Mucosa of descending colon (tissue), 3 donors: ENCODE results near the gene UBXN7. TPM values are rescaled to one million over a fixed set of nuclear protein-coding genes. Genes with fewer than 3 reads are reported as not detected.
"Not testable (repeated sequence)": the region's sequence is repeated elsewhere in the genome, so short reads cannot be mapped to it uniquely, and the experiment has no call there.

Source experiments
- ATAC-seq: fragments of 200-7000 bp; cut with Tn5 transposase; one replicate; pipeline ENCODE4 v1.9.1; 2020; ENCODE audit warnings: mild to moderate bottlenecking, moderate library complexity
- DNase-seq, 3 donors: peaks; one replicate each; pipeline ENCODE4 v3.0.0-alpha.2; 2020
- H3K36me3 ChIP-seq: fragments of 200-600 bp; one replicate; pipeline ENCODE4 v1.8.0; 2021; ENCODE audit warnings: low read depth, mild to moderate bottlenecking
- H3K4me1 ChIP-seq: fragments of 200-600 bp; one replicate; pipeline ENCODE4 v1.8.0; 2021; ENCODE audit warnings: low read depth, mild to moderate bottlenecking
- H3K4me3 ChIP-seq: fragments of 200-600 bp; one replicate; pipeline ENCODE4 v1.8.0; 2021; ENCODE audit warnings: mild to moderate bottlenecking
- H3K9me3 ChIP-seq: fragments of 200-600 bp; one replicate; pipeline ENCODE4 v1.8.0; 2021; ENCODE audit warnings: mild to moderate bottlenecking
- intact Hi-C, 2 donors: fragments of 100-400 bp; cut with DNase I in 1 of 2; cut with micrococcal nuclease in 1 of 2; formaldehyde crosslinking; loops; one replicate each; pipeline versions ENCODE4 v1.11.0 to v1.11.1; 2022; cut with DNase I, micrococcal nuclease
- total RNA-seq, 3 donors: library from RNA; stranded (reverse); fragmentation: NEBNext Ultra II Directional in 2 of 3; extraction: Animal tissue kit (Norgen Biotek cat#: 25700) in 2 of 3; gene quantifications; one replicate each; pipeline versions ENCODE4 v1.2.1 to v1.2.4, GENCODE V29; 2021 to 2023
- TF ChIP-seq, protein P1 (sequence below): fragments of 200-600 bp; IDR thresholded peaks from one replicate; pipeline ENCODE4 v1.8.0; 2022; ENCODE audit warnings: antibody characterized with exemption, mild to moderate bottlenecking
- donor health status: DM: no; HTN: no; CAD: no; lungs with moderate emphysema.
- donor health status: DM: no; HTN: no; CAD: no.
- donor health status: DM: no; HTN: yes; CAD: no.

Gene UBXN7
- total RNA-seq, 3 donors from 2014 or later: 23.1 to 74.8 (median 43.9) TPM

DNA sequence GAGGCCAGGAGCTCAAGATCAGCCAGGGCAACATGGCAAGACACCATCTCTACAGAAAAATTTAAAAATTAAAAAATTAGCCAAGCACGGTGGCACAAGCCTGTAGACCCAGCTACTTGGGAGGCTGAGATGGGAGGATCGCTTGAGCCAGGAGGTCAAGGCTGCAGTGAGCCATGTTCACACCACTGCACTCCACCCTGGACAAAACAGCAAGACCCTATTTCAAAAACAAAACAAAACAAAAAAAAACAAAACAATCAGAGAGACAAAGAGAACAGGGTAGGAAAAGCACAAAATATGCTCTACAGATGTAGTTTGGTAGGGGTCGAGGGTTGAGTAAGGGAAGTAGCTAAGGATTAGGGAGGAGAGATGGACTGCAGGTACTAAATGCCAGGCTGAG lies 117.6 kb downstream of the UBXN7 start:
- intact Hi-C loops: no loop called here
- no peaks in the 10 kb centered on the region for H3K9me3 ChIP-seq
- ATAC-seq (no peak), DNase-seq (no peak)
- H3K4me1 ChIP-seq: peaks cover 3% of the 10 kb centered on the region
- H3K4me3 ChIP-seq: no peak overlapping the region
- TF ChIP-seq, protein P1, sequence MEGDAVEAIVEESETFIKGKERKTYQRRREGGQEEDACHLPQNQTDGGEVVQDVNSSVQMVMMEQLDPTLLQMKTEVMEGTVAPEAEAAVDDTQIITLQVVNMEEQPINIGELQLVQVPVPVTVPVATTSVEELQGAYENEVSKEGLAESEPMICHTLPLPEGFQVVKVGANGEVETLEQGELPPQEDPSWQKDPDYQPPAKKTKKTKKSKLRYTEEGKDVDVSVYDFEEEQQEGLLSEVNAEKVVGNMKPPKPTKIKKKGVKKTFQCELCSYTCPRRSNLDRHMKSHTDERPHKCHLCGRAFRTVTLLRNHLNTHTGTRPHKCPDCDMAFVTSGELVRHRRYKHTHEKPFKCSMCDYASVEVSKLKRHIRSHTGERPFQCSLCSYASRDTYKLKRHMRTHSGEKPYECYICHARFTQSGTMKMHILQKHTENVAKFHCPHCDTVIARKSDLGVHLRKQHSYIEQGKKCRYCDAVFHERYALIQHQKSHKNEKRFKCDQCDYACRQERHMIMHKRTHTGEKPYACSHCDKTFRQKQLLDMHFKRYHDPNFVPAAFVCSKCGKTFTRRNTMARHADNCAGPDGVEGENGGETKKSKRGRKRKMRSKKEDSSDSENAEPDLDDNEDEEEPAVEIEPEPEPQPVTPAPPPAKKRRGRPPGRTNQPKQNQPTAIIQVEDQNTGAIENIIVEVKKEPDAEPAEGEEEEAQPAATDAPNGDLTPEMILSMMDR: no peak
- H3K36me3 ChIP-seq: no peaks in the 10 kb centered on the region

DNA sequence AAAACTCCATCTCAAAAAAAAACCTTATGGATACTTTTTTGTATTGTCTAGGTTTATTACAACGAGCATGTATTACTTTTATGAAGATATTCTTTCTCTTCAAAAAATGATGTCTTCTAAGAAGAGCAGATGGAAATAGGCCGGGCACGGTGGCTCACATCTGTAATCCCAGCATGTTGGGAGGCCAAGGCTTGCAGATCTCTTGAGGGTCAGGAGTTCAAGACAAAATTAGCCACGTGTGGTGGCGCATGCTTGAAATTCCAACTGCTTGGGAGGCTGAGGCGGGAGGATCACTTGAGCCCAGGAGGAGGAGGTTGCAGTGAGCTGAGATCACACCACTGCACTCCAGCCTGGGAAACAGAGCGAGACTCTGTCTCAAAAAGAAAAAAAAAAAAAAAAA lies 118.1 kb downstream of the UBXN7 start:
- ATAC-seq, DNase-seq, H3K4me1 ChIP-seq, H3K36me3 ChIP-seq, intact Hi-C loops, H3K4me3 ChIP-seq, H3K9me3 ChIP-seq: not testable (repeated sequence)

DNA sequence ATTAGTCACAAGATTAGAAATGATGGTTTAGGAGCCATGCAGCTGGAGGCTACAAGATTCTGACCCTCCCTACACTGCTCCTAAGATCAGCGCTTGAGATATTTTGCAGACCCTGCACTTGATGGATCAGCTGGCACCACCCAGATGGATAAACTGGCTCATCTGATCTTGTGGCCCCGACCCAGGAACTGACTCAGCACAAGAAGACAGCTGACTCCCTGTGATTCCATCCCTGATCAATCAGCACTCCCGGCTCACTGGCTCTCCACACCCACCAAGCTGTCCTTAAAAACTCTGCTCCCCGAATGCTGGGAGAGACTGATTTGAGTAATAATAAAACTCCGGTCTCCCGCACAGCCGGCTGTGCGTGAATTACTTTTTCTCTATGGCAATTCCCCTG lies 129.3 kb downstream of the UBXN7 start:
- intact Hi-C loops, H3K36me3 ChIP-seq, H3K9me3 ChIP-seq, ATAC-seq, H3K4me1 ChIP-seq, DNase-seq, H3K4me3 ChIP-seq: not testable (repeated sequence)

DNA sequence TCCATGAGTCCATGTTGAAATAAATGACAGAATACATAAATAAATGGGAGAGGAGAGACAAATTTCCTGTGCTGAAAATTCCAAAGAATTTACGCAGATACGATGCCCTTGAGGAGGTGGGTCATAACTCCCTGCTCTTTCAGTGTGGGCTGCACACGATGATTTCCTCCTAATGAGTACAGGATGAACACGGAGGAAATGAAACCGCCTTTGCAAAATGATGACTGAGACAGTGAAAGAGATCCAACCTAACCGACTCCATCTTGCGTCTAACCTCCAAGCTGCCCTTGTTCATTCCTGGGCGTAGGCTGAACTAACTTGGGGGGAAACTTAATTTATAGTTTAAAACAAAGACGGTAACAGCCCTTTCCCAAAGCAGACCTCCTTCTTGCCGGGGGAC lies 129.7 kb downstream of the UBXN7 start:
- ATAC-seq, intact Hi-C loops: not testable (repeated sequence)

DNA sequence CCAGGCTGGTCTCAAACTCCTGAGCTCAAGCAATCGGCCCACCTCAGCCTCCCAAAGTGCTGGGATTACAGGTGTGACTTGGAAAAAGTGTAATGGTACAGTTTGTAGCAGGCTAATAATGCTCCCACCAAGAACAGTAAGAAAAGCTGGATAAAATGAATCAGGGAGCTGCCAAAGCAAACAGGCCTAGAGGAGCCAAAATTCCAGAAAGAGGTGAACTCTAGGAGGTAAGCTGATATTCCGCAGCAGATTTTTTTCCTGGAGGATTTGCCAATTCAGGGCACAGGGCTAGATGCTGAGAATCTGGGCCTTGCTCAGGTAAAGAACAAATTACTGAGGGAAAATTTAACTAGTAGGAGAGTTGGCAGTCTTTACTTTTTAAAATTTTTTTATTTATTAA lies 133.7 kb downstream of the UBXN7 start:
- intact Hi-C loops: no loop called here
- Histone ChIP-seq H3K9me3 (no peaks in the 10 kb centered on the region), H3K4me1 (no peaks in the 10 kb centered on the region), H3K4me3 (no peak overlapping the region), H3K36me3 (no peaks in the 10 kb centered on the region)
- DNase-seq: no peak
- ATAC-seq: no peak
- TF ChIP-seq, protein P1: no peak

More for the DNA sequence above, 129.7 kb downstream of the UBXN7 start:
- H3K36me3 ChIP-seq, H3K4me3 ChIP-seq, H3K4me1 ChIP-seq, DNase-seq, H3K9me3 ChIP-seq: not testable (repeated sequence)

Other genes starting within 250 kb of the UBXN7 start
- not detected for gene ZDHHC19, start 221.0 kb downstream of the UBXN7 start, total RNA-seq
- gene SLC51A, start 215.9 kb downstream of the UBXN7 start, total RNA-seq: 100 to 1,000 TPM in 1 of 3 donors, 10 to 100 TPM in 2; 16.4 to 135 (median 22.9) TPM
- 10 to 100 TPM; 60.2 to 65.2 (median 60.4) TPM for gene PCYT1A, start 144.7 kb downstream of the UBXN7 start, total RNA-seq
- 1 to 10 TPM in 2 of 3 donors, under 1 TPM in 1; 0.64 to 5.2 (median 2.3) TPM for gene DYNLT2B, start 114.2 kb downstream of the UBXN7 start, total RNA-seq
- not detected for gene TM4SF19, start 94.0 kb downstream of the UBXN7 start, total RNA-seq
- gene RNF168, start 71.3 kb upstream of the UBXN7 start, total RNA-seq: 10 to 100 TPM; 23.7 to 29.2 (median 24.9) TPM
- not detected for gene SMCO1, start 82.9 kb upstream of the UBXN7 start, total RNA-seq
- 10 to 100 TPM in 1 of 3 donors, 1 to 10 TPM in 2; 5.8 to 13.7 (median 7.5) TPM for gene WDR53, start 136.1 kb upstream of the UBXN7 start, total RNA-seq
- gene FBXO45, start 136.2 kb upstream of the UBXN7 start, total RNA-seq: 10 to 100 TPM in 1 of 3 donors, 1 to 10 TPM in 2; 7.5 to 12.7 (median 9.9) TPM
- 1 to 10 TPM; 1.1 to 6.0 (median 5.4) TPM for gene NRROS, start 207.3 kb upstream of the UBXN7 start, total RNA-seq